A673 (cell line): ENCODE data around the gene LMOD3. TPM values are rescaled to one million over a fixed set of nuclear protein-coding genes. Genes with fewer than 3 reads are reported as not detected.

Experiments used
- BruUV-seq: library from RNA; stranded (reverse); fragments of 400-500 nt; replicated peaks from 2 replicates; lab custom pipeline; 2021; lab: Mats Ljungman, UMichigan
- CTCF ChIA-PET: fragments of 300-600 bp; sonication (Branson Sonifier 250); formaldehyde crosslinking; loops from one replicate; lab custom pipeline; 2022; ENCODE audit warnings: antibody characterized with exemption; lab: Charles Lee
- POLR2A ChIA-PET: fragments of 300-600 bp; sonication (Branson Sonifier 250); formaldehyde crosslinking; loops from one replicate; lab custom pipeline; 2022; ENCODE audit warnings: antibody characterized with exemption; ENCODE audit not compliant: low non-redundant PET; lab: Charles Lee
- DNase-seq: peaks from one replicate; pipeline ENCODE4 v3.0.0-alpha.2; 2015; ENCODE audit warnings: low spot score
- H3K27ac ChIP-seq: fragments of 200-600 bp; sonication (generic); 2 replicates; pipeline ENCODE4 v1.5.1; 2016; ENCODE audit warnings: mixed run types, low read depth, mild to moderate bottlenecking, mixed read lengths, antibody characterized with exemption, low read length; ENCODE audit not compliant: poor library complexity, severe bottlenecking
- H3K27me3 ChIP-seq: fragments of 200-600 bp; sonication (generic); replicated peaks from 2 replicates; pipeline ENCODE4 v1.6.1; 2017; ENCODE audit warnings: mixed run types, low read depth, mild to moderate bottlenecking, mixed read lengths, antibody characterized with exemption, low read length; ENCODE audit not compliant: insufficient read depth, poor library complexity
- H3K36me3 ChIP-seq: fragments of 200-600 bp; sonication (generic); 2 replicates; pipeline ENCODE4 v1.6.1; 2016; ENCODE audit warnings: mixed run types, mild to moderate bottlenecking, mixed read lengths, antibody characterized with exemption, low read length; ENCODE audit not compliant: insufficient read depth, poor library complexity, severe bottlenecking
- H3K4me1 ChIP-seq: fragments of 200-600 bp; sonication (generic); 2 replicates; pipeline ENCODE4 v1.6.1; 2017; ENCODE audit warnings: mixed run types, mild to moderate bottlenecking, mixed read lengths, antibody characterized with exemption, low read length; ENCODE audit not compliant: insufficient read depth, poor library complexity, severe bottlenecking
- H3K4me3 ChIP-seq: fragments of 200-600 bp; sonication (generic); 2 replicates; pipeline ENCODE4 v1.5.1; 2016; ENCODE audit warnings: low read depth, mixed run types, mild to moderate bottlenecking, mixed read lengths, low read length; ENCODE audit not compliant: poor library complexity, severe bottlenecking
- H3K9me3 ChIP-seq: fragments of 200-600 bp; sonication (generic); 2 replicates; pipeline ENCODE4 v1.6.1; 2016; ENCODE audit warnings: mixed run types, low read depth, mild to moderate bottlenecking, mixed read lengths, antibody characterized with exemption, low read length; ENCODE audit not compliant: poor library complexity, severe bottlenecking
- CTCF ChIP-seq: fragments of 300-800, 200-600 bp; sonication (generic); conservative IDR thresholded peaks from 2 replicates; pipeline ENCODE4 v1.5.1; 2017; ENCODE audit warnings: low read depth, mild to moderate bottlenecking, antibody characterized with exemption, low read length, moderate library complexity, mixed read lengths
- EZH2 ChIP-seq: fragments of 200-600 bp; sonication (generic); IDR thresholded peaks from 2 replicates; pipeline ENCODE4 v1.6.1; 2017; ENCODE audit warnings: borderline replicate concordance, low read depth, mild to moderate bottlenecking, mixed read lengths, antibody characterized with exemption, low read length; ENCODE audit not compliant: poor library complexity, severe bottlenecking
- intact Hi-C: fragments of 100-400 bp; cut with micrococcal nuclease; formaldehyde crosslinking; loops from one replicate; pipeline ENCODE4 v1.10.0; 2022; ENCODE audit not compliant: unreplicated experiment
- total RNA-seq: library from RNA; stranded (reverse); gene quantifications from 2 replicates; pipeline ENCODE4 v1.2.3, GENCODE V29; 2021

The LMOD3 gene
- total RNA-seq, 1 experiment from 2014 or later: not detected

GRCh38 chr3:69160525-69160924, 38.1 kb upstream of the LMOD3 start:
- Histone ChIP-seq H3K27ac (no peak overlapping the region), H3K4me3 (no peak overlapping the region), H3K4me1 (no peaks in the 10 kb centered on the region), H3K36me3 (no peaks in the 10 kb centered on the region), H3K27me3 (no peaks in the 10 kb centered on the region), H3K9me3 (no peaks in the 10 kb centered on the region)
- CTCF ChIA-PET: no interaction called here
- intact Hi-C loops: loop anchor here (2.0 to 5.0 kb wide), 4 partner anchors 146 to 512 kb away; no protein-coding TSS in a partner anchor
- POLR2A ChIA-PET: no interaction called here
- BruUV-seq: no TSS peak
- DNase-seq: no peak
- TF ChIP-seq EZH2 (no peak), CTCF (no peak)

GRCh38 chr3:69160107-69160506, 37.7 kb upstream of the LMOD3 start:
- no TSS peak for BruUV-seq
- CTCF ChIA-PET: no interaction called here
- intact Hi-C loops: loop anchor here (2.0 to 5.0 kb wide), 4 partner anchors 147 to 512 kb away; no protein-coding TSS in a partner anchor
- POLR2A ChIA-PET: no interaction called here
- no peaks in the 10 kb centered on the region for H3K36me3 ChIP-seq
- no peak overlapping the region for H3K27ac ChIP-seq
- DNase-seq: no peak
- H3K4me3 ChIP-seq: no peak overlapping the region
- H3K27me3 ChIP-seq: no peaks in the 10 kb centered on the region
- no peaks in the 10 kb centered on the region for H3K9me3 ChIP-seq
- TF ChIP-seq EZH2 (no peak), CTCF (no peak)
- H3K4me1 ChIP-seq: no peaks in the 10 kb centered on the region

- Histone ChIP-seq H3K27ac (no peak overlapping the region), H3K4me1 (no peaks in the 10 kb centered on the region), H3K4me3 (no peak overlapping the region), H3K36me3 (no peaks in the 10 kb centered on the region), H3K9me3 (no peaks in the 10 kb centered on the region), H3K27me3 (no peaks in the 10 kb centered on the region)
- CTCF ChIA-PET: no interaction called here
- no TSS peak for BruUV-seq
- POLR2A ChIA-PET: no interaction called here
- intact Hi-C loops: no loop called here
- TF ChIP-seq CTCF: no peak
- no peak for TF ChIP-seq EZH2
- no peak for DNase-seq
Measured at GRCh38 chr3:69149586-69149985, 27.2 kb upstream of the LMOD3 start.
